Measurements from ENCODE around the gene LAMA3.

Gene LAMA3

GRCh38 chr18:23887035-23887434 lies 197.8 kb downstream of the LAMA3 start:
- ChIA-PET POLR2A (no interaction called here), CTCF (interaction anchor here (0.9 to 2.0 kb wide), 2 partner anchors 16 to 32 kb away, joined by 3 to 10 read pairs; no protein-coding TSS in a partner anchor)
- Histone ChIP-seq H3K36me3 (ENCODE audit: control insufficient read depth in 2 of 2, insufficient read depth in 1 of 2, low read length in 2 of 2) (peaks cover 5 to 7% of the 10 kb centered on the region in 2 experiments; a peak in 2 of 3 replicates), H3K4me1 (ENCODE audit: control insufficient read depth, insufficient read depth, low read length) (peaks cover 5% of the 10 kb centered on the region; the same call in 1 of the 2 replicates), H3K27ac (ENCODE audit: extremely low read depth, low read depth, low read length) (no peak overlapping the region), H3K9me3 (ENCODE audit: control insufficient read depth, insufficient read depth, low read depth, low read length) (no peaks in the 10 kb centered on the region), H3K4me3 (ENCODE audit: low read depth, low read length) (no peak overlapping the region)
- TF ChIP-seq ZEB2 (tag by site-specific recombination; IDR thresholded peaks at IDR 0.05) (no peak), ZNF341 (tag by site-specific recombination; IDR thresholded peaks at IDR 0.05; ENCODE audit: low read depth) (no peak), ZNF561 (tag by site-specific recombination; IDR thresholded peaks at IDR 0.05; ENCODE audit: borderline replicate concordance) (no peak), ZFP3 (tag by site-specific recombination; IDR thresholded peaks at IDR 0.05; ENCODE audit: low read depth) (no peak), GLI4 (tag by site-specific recombination; IDR thresholded peaks at IDR 0.05) (no peak), ZNF23 (tag by site-specific recombination; IDR thresholded peaks at IDR 0.05; ENCODE audit: borderline replicate concordance) (no peak), ZNF174 (tag by site-specific recombination; IDR thresholded peaks at IDR 0.05) (no peak), ZNF433 (tag by site-specific recombination; IDR thresholded peaks at IDR 0.05; ENCODE audit: low read depth) (no peak), ZNF473 (tag by site-specific recombination; IDR thresholded peaks at IDR 0.05) (no peak), ZNF560 (tag by site-specific recombination; IDR thresholded peaks at IDR 0.05; ENCODE audit: borderline replicate concordance) (no peak)
- TF ChIP-seq, protein P1, sequence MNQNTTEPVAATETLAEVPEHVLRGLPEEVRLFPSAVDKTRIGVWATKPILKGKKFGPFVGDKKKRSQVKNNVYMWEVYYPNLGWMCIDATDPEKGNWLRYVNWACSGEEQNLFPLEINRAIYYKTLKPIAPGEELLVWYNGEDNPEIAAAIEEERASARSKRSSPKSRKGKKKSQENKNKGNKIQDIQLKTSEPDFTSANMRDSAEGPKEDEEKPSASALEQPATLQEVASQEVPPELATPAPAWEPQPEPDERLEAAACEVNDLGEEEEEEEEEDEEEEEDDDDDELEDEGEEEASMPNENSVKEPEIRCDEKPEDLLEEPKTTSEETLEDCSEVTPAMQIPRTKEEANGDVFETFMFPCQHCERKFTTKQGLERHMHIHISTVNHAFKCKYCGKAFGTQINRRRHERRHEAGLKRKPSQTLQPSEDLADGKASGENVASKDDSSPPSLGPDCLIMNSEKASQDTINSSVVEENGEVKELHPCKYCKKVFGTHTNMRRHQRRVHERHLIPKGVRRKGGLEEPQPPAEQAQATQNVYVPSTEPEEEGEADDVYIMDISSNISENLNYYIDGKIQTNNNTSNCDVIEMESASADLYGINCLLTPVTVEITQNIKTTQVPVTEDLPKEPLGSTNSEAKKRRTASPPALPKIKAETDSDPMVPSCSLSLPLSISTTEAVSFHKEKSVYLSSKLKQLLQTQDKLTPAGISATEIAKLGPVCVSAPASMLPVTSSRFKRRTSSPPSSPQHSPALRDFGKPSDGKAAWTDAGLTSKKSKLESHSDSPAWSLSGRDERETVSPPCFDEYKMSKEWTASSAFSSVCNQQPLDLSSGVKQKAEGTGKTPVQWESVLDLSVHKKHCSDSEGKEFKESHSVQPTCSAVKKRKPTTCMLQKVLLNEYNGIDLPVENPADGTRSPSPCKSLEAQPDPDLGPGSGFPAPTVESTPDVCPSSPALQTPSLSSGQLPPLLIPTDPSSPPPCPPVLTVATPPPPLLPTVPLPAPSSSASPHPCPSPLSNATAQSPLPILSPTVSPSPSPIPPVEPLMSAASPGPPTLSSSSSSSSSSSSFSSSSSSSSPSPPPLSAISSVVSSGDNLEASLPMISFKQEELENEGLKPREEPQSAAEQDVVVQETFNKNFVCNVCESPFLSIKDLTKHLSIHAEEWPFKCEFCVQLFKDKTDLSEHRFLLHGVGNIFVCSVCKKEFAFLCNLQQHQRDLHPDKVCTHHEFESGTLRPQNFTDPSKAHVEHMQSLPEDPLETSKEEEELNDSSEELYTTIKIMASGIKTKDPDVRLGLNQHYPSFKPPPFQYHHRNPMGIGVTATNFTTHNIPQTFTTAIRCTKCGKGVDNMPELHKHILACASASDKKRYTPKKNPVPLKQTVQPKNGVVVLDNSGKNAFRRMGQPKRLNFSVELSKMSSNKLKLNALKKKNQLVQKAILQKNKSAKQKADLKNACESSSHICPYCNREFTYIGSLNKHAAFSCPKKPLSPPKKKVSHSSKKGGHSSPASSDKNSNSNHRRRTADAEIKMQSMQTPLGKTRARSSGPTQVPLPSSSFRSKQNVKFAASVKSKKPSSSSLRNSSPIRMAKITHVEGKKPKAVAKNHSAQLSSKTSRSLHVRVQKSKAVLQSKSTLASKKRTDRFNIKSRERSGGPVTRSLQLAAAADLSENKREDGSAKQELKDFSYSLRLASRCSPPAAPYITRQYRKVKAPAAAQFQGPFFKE (tag by site-specific recombination; IDR thresholded peaks at IDR 0.05; ENCODE audit: borderline replicate concordance): no peak
- TF ChIP-seq, protein P2, sequence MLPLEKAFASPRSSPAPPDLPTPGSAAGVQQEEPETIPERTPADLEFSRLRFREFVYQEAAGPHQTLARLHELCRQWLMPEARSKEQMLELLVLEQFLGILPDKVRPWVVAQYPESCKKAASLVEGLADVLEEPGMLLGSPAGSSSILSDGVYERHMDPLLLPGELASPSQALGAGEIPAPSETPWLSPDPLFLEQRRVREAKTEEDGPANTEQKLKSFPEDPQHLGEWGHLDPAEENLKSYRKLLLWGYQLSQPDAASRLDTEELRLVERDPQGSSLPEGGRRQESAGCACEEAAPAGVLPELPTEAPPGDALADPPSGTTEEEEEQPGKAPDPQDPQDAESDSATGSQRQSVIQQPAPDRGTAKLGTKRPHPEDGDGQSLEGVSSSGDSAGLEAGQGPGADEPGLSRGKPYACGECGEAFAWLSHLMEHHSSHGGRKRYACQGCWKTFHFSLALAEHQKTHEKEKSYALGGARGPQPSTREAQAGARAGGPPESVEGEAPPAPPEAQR (tag by site-specific recombination; IDR thresholded peaks at IDR 0.05): no peak
- TF ChIP-seq, protein P3, sequence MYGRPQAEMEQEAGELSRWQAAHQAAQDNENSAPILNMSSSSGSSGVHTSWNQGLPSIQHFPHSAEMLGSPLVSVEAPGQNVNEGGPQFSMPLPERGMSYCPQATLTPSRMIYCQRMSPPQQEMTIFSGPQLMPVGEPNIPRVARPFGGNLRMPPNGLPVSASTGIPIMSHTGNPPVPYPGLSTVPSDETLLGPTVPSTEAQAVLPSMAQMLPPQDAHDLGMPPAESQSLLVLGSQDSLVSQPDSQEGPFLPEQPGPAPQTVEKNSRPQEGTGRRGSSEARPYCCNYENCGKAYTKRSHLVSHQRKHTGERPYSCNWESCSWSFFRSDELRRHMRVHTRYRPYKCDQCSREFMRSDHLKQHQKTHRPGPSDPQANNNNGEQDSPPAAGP (tag by site-specific recombination; IDR thresholded peaks at IDR 0.05): no peak

GRCh38 chr18:23887493-23887892 lies 198.2 kb downstream of the LAMA3 start:
- Histone ChIP-seq H3K36me3 (ENCODE audit: control insufficient read depth in 2 of 2, insufficient read depth in 1 of 2, low read length in 2 of 2) (peaks cover 3 to 5% of the 10 kb centered on the region in 2 experiments; a peak in 2 of 3 replicates), H3K4me1 (ENCODE audit: control insufficient read depth, insufficient read depth, low read length) (peaks cover 5% of the 10 kb centered on the region; the same call in 1 of the 2 replicates), H3K9me3 (ENCODE audit: control insufficient read depth, insufficient read depth, low read depth, low read length) (no peaks in the 10 kb centered on the region), H3K4me3 (ENCODE audit: low read depth, low read length) (no peak overlapping the region), H3K27ac (ENCODE audit: extremely low read depth, low read depth, low read length) (no peak overlapping the region)
- CTCF ChIA-PET: interaction anchor here (0.9 to 2.0 kb wide), 3 partner anchors 14 to 31 kb away, joined by 3 to 10 read pairs (median 3); no protein-coding TSS in a partner anchor
- TF ChIP-seq ZFP37 (tag by site-specific recombination; IDR thresholded peaks at IDR 0.05): no peak
- no peak for TF ChIP-seq ZNF785 (tag by site-specific recombination; IDR thresholded peaks at IDR 0.05)
- TF ChIP-seq ZNF791 (tag by site-specific recombination; IDR thresholded peaks at IDR 0.05): no peak
- TF ChIP-seq ZNF768 (tag by site-specific recombination; IDR thresholded peaks at IDR 0.05): no peak
- TF ChIP-seq ZNF404 (tag by site-specific recombination; IDR thresholded peaks at IDR 0.05): no peak
- no peak for TF ChIP-seq ZNF302 (tag by site-specific recombination; IDR thresholded peaks at IDR 0.05; ENCODE audit: low read depth)
- no peak for TF ChIP-seq ZNF114 (tag by site-specific recombination; IDR thresholded peaks at IDR 0.05)
- TF ChIP-seq ZNF223 (tag by site-specific recombination; IDR thresholded peaks at IDR 0.05): no peak
- POLR2A ChIA-PET: no interaction called here
